Muscle of leg (tissue), 16 donors: ENCODE results near the gene CAPN11. TPM values are rescaled to one million over a fixed set of nuclear protein-coding genes. Genes with fewer than 3 reads are reported as not detected.
A peak's percentile ranks its signal among the peaks of the same experiment; 100 is the strongest.

Source experiments
- DNase-seq: peaks from one replicate; pipeline ENCODE4 v3.0.0; 2013
- H3K27ac ChIP-seq: one replicate; pipeline ENCODE4 v1.5.1; 2013; ENCODE audit warnings: mild to moderate bottlenecking, low read length, control low read depth
- H3K27me3 ChIP-seq: one replicate; pipeline ENCODE4 v1.6.1; 2013; ENCODE audit warnings: low read length; ENCODE audit not compliant: control insufficient read depth, insufficient read depth
- H3K36me3 ChIP-seq: one replicate; pipeline ENCODE4 v1.6.1; 2013; ENCODE audit warnings: low read length; ENCODE audit not compliant: control insufficient read depth, insufficient read depth
- H3K4me1 ChIP-seq: one replicate; pipeline ENCODE4 v1.6.1; 2013; ENCODE audit warnings: low read length; ENCODE audit not compliant: control insufficient read depth, insufficient read depth
- H3K4me3 ChIP-seq: one replicate; pipeline ENCODE4 v1.5.1; 2013; ENCODE audit warnings: low read length, control low read depth
- H3K9me3 ChIP-seq: replicated peaks from 2 replicates; pipeline ENCODE4 v1.6.1; 2013; ENCODE audit warnings: low read depth, low read length; ENCODE audit not compliant: control insufficient read depth
- WGBS: methylation state at CpG from one replicate; pipeline ENCODE4 v1.1.5; 2013; ENCODE audit warnings: missing lambda C conversion rate; ENCODE audit not compliant: insufficient coverage; 5-methylcytosine and 5-hydroxymethylcytosine counted together
- long read RNA-seq, 11 donors: transcript quantifications; one replicate each; lab custom pipeline, GENCODE V29; 2026
- polyA plus RNA-seq, 8 donors: library from polyadenylated mRNA; unstranded; fragments of 120-200 nt; gene quantifications; one replicate each; pipeline versions ENCODE4 v1.2.1 to v1.2.3, GENCODE V29; 2013; ENCODE audit warnings: inconsistent platforms in 1 of 8, low replicate concordance in 1 of 8; ENCODE audit not compliant: insufficient read length in 8 of 8, insufficient read depth in 1 of 8
- total RNA-seq: library from RNA; stranded (reverse); fragments of 120-200 nt; gene quantifications from one replicate; pipeline ENCODE4 v1.2.4, GENCODE V29; 2013

CAPN11 gene
- total RNA-seq (0.18 TPM), polyA plus RNA-seq (under 1 TPM; 0.13 to 0.54 (median 0.29) TPM)
- long read RNA-seq, donor 1 = 0 reads
- long read RNA-seq, donor 2 = 0 reads
- long read RNA-seq, donor 3 = 0 reads
- long read RNA-seq, donor 4 = 0 reads
- long read RNA-seq, donor 5 = 0 reads
- long read RNA-seq, donor 6 = 0 reads
- long read RNA-seq, donor 7 = 0 reads
- long read RNA-seq, donor 8 = 0 reads
- long read RNA-seq, donor 9 = 0 reads
- long read RNA-seq, donor 10 = 0 reads
- long read RNA-seq, donor 11 = 0 reads

- WGBS = no CpG with 5 or more reads among the region's 5 CpGs
- Histone ChIP-seq H3K4me1 (no peaks in the 10 kb centered on the region), H3K27ac (no peak within 1 kb of the TSS), H3K4me3 (no peak within 1 kb of the TSS), H3K9me3 (no peaks in the 10 kb centered on the region), H3K36me3 (peaks cover 7% of the 10 kb centered on the region), H3K27me3 (peaks cover 2% of the 10 kb centered on the region)
- no peak for DNase-seq
These were observed at the start of gene CAPN11 for GRCh38 chr6:44158770-44159228. Gene CAPN11, plus strand, starts transcription at chr6:44158820. Its CDS starts 29 bp downstream, at chr6:44158849.

GRCh38 chr6:44109212-44109611, 49.4 kb upstream of the CAPN11 start:
- peaks cover 29% of the 10 kb centered on the region for H3K4me1 ChIP-seq
- no peak overlapping the region for H3K4me3 ChIP-seq

GRCh38 chr6:44110005-44110676, 48.5 kb upstream of the CAPN11 start:
- peaks cover 68% of the 10 kb centered on the region for H3K36me3 ChIP-seq
- WGBS = 84% methylated on average over 6 of the region's 6 CpGs
- no peaks in the 10 kb centered on the region for H3K27me3 ChIP-seq
- no peak overlapping the region for H3K4me3 ChIP-seq
- H3K4me1 ChIP-seq = peaks cover 21% of the 10 kb centered on the region
- no peak for DNase-seq
- no peaks in the 10 kb centered on the region for H3K9me3 ChIP-seq
- H3K27ac ChIP-seq = peak overlapping the region; percentile 62

More at GRCh38 chr6:44109212-44109611, 49.4 kb upstream of the CAPN11 start:
- H3K9me3 ChIP-seq = no peaks in the 10 kb centered on the region
- peaks cover 70% of the 10 kb centered on the region for H3K36me3 ChIP-seq
- WGBS = 86% methylated on average over 5 of the region's 10 CpGs
- H3K27ac ChIP-seq = no peak overlapping the region
- no peak for DNase-seq
- H3K27me3 ChIP-seq = no peaks in the 10 kb centered on the region

DNA sequence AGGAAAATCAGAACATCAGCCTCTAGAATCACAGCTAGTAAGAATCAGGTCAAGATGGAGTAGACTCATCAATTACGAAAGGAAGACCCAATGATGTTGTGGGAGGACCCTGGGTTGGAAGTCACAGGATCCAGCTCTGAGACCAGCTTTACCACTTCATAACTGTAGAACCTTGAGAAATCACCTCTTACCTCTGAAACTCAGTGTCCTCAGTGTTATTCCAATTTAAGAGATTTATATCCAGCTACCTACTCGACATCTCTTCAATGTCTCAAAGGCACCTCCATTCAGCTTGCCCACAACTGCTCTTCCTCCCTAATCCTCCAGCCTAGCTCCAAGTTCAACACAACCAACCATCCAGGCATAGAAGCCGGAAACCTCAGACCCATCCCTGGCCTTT, 47.7 kb upstream of the CAPN11 start:
- Histone ChIP-seq H3K27ac (no peak overlapping the region), H3K36me3 (peaks cover 74% of the 10 kb centered on the region), H3K4me3 (no peak overlapping the region), H3K4me1 (peaks cover 14% of the 10 kb centered on the region), H3K27me3 (no peaks in the 10 kb centered on the region), H3K9me3 (no peaks in the 10 kb centered on the region)
- 100% methylated on average over 2 of the region's 3 CpGs for WGBS
- no peak for DNase-seq

DNA sequence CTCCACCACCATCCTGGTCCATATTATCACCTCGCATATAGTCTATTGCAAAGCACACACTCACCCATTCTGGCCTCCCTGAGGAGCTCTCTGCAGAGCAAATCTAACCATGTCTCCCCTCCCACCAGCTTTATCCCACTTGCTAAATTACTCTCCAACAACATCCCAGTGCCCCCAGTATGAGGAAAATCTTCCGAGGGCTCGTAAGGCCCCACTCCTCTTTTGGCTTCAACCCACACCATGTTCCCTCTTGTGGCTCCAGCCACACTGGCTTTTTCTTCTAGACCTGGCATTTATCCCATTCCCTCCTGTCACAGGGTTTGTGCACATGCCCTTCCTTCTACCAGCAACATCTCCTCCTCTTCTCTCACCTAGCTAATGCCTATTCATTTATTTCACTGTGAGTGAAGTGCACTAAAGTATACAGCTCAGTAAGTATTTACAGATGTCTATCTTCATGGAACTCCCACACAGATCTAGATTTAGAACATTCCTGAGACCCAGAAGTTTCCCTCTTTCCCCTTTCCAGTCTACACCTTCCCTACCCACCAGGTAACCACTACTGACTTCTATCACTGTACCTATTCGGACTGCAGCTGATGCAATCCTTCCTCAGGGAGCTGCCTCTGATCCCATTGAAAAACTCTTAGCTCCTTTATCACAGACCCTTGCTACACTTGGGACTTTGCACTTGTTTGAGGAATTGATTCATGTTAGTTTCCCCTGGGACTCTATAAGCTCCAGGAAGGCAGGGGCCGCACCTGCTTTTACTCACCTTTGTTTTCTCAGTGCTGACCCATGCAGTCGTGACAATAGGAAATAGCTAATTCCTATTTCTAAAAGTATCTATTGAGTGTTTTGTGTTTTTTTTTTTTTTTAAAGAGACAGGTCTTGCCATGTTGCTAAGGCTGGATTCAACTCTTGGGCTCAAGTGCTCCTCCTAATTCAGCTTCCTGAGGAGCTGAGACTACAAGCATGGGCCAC, 46.9 kb upstream of the CAPN11 start:
- Histone ChIP-seq H3K9me3 (no peaks in the 10 kb centered on the region), H3K36me3 (peaks cover 72% of the 10 kb centered on the region), H3K4me3 (no peak overlapping the region), H3K4me1 (peaks cover 16% of the 10 kb centered on the region), H3K27ac (no peak overlapping the region), H3K27me3 (no peaks in the 10 kb centered on the region)
- no peak for DNase-seq
- 92% methylated on average over 4 of the region's 6 CpGs for WGBS

- Histone ChIP-seq H3K27ac (no peak overlapping the region), H3K4me1 (peaks cover 24% of the 10 kb centered on the region)
These were observed 45.2 kb upstream of the CAPN11 start for GRCh38 chr6:44113414-44113813.

GRCh38 chr6:44115866-44116265, 42.8 kb upstream of the CAPN11 start:
- WGBS = no CpG with 5 or more reads among the region's 5 CpGs
- Histone ChIP-seq H3K4me1 (peaks cover 14% of the 10 kb centered on the region), H3K36me3 (peaks cover 44% of the 10 kb centered on the region), H3K27me3 (no peaks in the 10 kb centered on the region), H3K27ac (no peak overlapping the region), H3K9me3 (no peaks in the 10 kb centered on the region), H3K4me3 (no peak overlapping the region)
- no peak for DNase-seq

More at GRCh38 chr6:44113414-44113813, 45.2 kb upstream of the CAPN11 start:
- Histone ChIP-seq H3K4me3 (no peak overlapping the region), H3K27me3 (no peaks in the 10 kb centered on the region), H3K36me3 (peaks cover 61% of the 10 kb centered on the region), H3K9me3 (no peaks in the 10 kb centered on the region)
- DNase-seq = no peak
- 75% methylated on average over 1 of the region's 3 CpGs for WGBS

GRCh38 chr6:44116641-44117382, 41.8 kb upstream of the CAPN11 start:
- 40% methylated on average over 1 of the region's 4 CpGs for WGBS
- peaks cover 34% of the 10 kb centered on the region for H3K36me3 ChIP-seq
- H3K4me3 ChIP-seq = no peak overlapping the region
- DNase-seq = peak; percentile 59
- H3K27ac ChIP-seq = peak overlapping the region; percentile 58
- H3K9me3 ChIP-seq = no peaks in the 10 kb centered on the region
- no peaks in the 10 kb centered on the region for H3K27me3 ChIP-seq
- H3K4me1 ChIP-seq = peaks cover 17% of the 10 kb centered on the region

DNA sequence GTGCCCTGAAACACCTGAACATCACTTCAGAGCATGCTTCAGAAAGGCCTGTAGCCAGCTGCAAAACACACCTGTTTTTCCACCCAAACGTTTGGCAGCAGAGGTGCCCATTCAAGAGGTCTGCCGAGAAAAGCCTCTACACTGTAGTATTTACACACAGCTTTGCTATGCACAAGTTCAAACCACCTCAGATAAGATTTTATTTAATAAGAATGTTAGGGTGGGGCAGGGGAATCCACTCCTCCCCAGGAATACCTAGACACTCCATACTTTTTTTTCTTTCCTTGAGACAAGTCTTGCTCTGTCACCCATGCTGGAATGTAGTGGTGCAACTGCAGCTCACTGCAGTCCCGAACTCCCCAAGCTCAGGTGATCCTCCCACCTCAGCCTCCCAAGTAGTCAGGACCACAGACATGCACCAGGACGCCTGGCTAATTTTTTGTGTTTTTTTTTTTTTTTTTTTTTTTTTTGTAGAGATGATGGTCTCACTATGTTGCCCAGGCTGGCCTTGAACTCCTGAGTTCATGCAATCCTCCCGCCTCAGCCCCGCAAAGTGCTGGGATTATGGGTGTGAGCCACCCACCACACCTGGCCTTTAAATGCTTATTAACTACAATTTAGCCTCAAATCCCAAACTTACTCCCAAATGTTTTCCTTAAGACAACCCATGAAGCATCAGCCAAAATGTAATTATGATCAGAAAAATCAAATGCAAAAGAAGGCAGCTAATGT, 41.1 kb upstream of the CAPN11 start:
- H3K9me3 ChIP-seq = no peaks in the 10 kb centered on the region
- no peak overlapping the region for H3K27ac ChIP-seq
- no peak for DNase-seq
- H3K4me3 ChIP-seq = no peak overlapping the region
- no CpG with 5 or more reads among the region's 6 CpGs for WGBS
- peaks cover 19% of the 10 kb centered on the region for H3K4me1 ChIP-seq
- H3K27me3 ChIP-seq = no peaks in the 10 kb centered on the region
- H3K36me3 ChIP-seq = peaks cover 30% of the 10 kb centered on the region
